WTC11 (cell line): ENCODE data around the gene AHRR. TPM values are rescaled to one million over a fixed set of nuclear protein-coding genes. Genes with fewer than 3 reads are reported as not detected.

Source experiments
- ATAC-seq: fragments of 200-7000 bp; cut with Tn5 transposase; 2 replicates; pipeline ENCODE4 v1.10.0; 2021; ENCODE audit warnings: mild to moderate bottlenecking, moderate library complexity
- CTCF ChIA-PET: fragments of 300-600 bp; sonication (Branson Sonifier 250); formaldehyde crosslinking; loops from one replicate; lab custom pipeline; 2021; ENCODE audit warnings: antibody characterized with exemption; lab: Charles Lee
- POLR2A ChIA-PET: fragments of 350-600 bp; sonication (Branson Sonifier 250); formaldehyde crosslinking; loops from one replicate; lab custom pipeline; 2021; ENCODE audit warnings: antibody characterized with exemption; lab: Charles Lee
- DNase-seq: peaks from one replicate; pipeline ENCODE4 v3.0.0; 2021; ENCODE audit warnings: low spot score
- H3K27ac Mint-ChIP-seq: 2 replicates; pipeline ENCODE4 v1.8.0; 2021; ENCODE audit warnings: mixed read lengths
- H3K27me3 Mint-ChIP-seq: 2 replicates; pipeline ENCODE4 v1.8.0; 2021; ENCODE audit warnings: low read depth, mild to moderate bottlenecking, moderate library complexity, mixed read lengths
- H3K36me3 Mint-ChIP-seq: 2 replicates; pipeline ENCODE4 v1.8.0; 2021; ENCODE audit warnings: mixed read lengths
- H3K4me1 Mint-ChIP-seq: 2 replicates; pipeline ENCODE4 v1.8.0; 2022; ENCODE audit warnings: mixed read lengths
- H3K4me3 Mint-ChIP-seq: 2 replicates; pipeline ENCODE4 v1.8.0; 2021; ENCODE audit warnings: mild to moderate bottlenecking, moderate library complexity, mixed read lengths
- H3K9me3 Mint-ChIP-seq: 2 replicates; pipeline ENCODE4 v1.8.0; 2021; ENCODE audit warnings: mixed read lengths
- ATF1 ChIP-seq: sonication (generic); formaldehyde crosslinking; IDR thresholded peaks from 2 replicates; pipeline ENCODE4 v1.8.1; 2023; ENCODE audit warnings: mild to moderate bottlenecking, moderate library complexity, missing genetic modification reagents
- FOXK1 ChIP-seq: sonication (generic); formaldehyde crosslinking; IDR thresholded peaks from 2 replicates; pipeline ENCODE4 v1.8.0; 2022; ENCODE audit warnings: mild to moderate bottlenecking, moderate library complexity, missing genetic modification reagents
- MXD4 ChIP-seq: fragments of 250-450 bp; sonication (Bioruptor Pico); IDR thresholded peaks from 2 replicates; pipeline ENCODE4 v1.8.0; 2021; ENCODE audit warnings: mild to moderate bottlenecking, moderate library complexity, borderline replicate concordance
- NR3C1 ChIP-seq: sonication (generic); formaldehyde crosslinking; conservative IDR thresholded peaks from 2 replicates; pipeline ENCODE4 v1.8.1; 2023; ENCODE audit warnings: low read depth, mild to moderate bottlenecking, missing genetic modification reagents
- PRDM15 ChIP-seq: sonication (generic); formaldehyde crosslinking; IDR thresholded peaks from 2 replicates; pipeline ENCODE4 v1.8.0; 2022; ENCODE audit warnings: missing genetic modification reagents
- ZNF121 ChIP-seq: sonication (generic); formaldehyde crosslinking; IDR thresholded peaks from 2 replicates; pipeline ENCODE4 v1.8.0; 2023; ENCODE audit warnings: missing genetic modification reagents
- ZNF281 ChIP-seq: sonication (generic); formaldehyde crosslinking; IDR thresholded peaks from 2 replicates; pipeline ENCODE4 v1.8.0; 2023; ENCODE audit warnings: mild to moderate bottlenecking, missing genetic modification reagents
- total RNA-seq: library from RNA; stranded (reverse); gene quantifications from 3 replicates; pipeline ENCODE4 v1.2.3, GENCODE V29; 2021
- TF ChIP-seq, protein P1 (sequence below): sonication (generic); formaldehyde crosslinking; IDR thresholded peaks from 2 replicates; pipeline ENCODE4 v1.8.0; 2022; ENCODE audit warnings: mild to moderate bottlenecking, missing genetic modification reagents
- TF ChIP-seq, protein P2 (sequence below): sonication (generic); formaldehyde crosslinking; IDR thresholded peaks from 2 replicates; pipeline ENCODE4 v1.8.1; 2023; ENCODE audit warnings: mild to moderate bottlenecking, missing genetic modification reagents, borderline replicate concordance
- TF ChIP-seq, protein P3 (sequence below): sonication (generic); formaldehyde crosslinking; IDR thresholded peaks from 2 replicates; pipeline ENCODE4 v1.8.1; 2022; ENCODE audit warnings: mild to moderate bottlenecking, missing genetic modification reagents, moderate library complexity, borderline replicate concordance

The AHRR gene
- total RNA-seq, 1 experiment from 2014 or later: 4.5 TPM

GRCh38 chr5:459562-460272 lies 138.2 kb downstream of the AHRR start:
- ChIA-PET CTCF (interaction anchor here (1.2 kb wide), 1 partner anchor 13 kb away, joined by 3 read pairs; no protein-coding TSS in a partner anchor), POLR2A (no interaction called here)
- H3K27ac Mint-ChIP-seq: peak overlapping the region; percentile 57
- DNase-seq (no peak), ATAC-seq (no peak)
- no peaks in the 10 kb centered on the region for H3K27me3 Mint-ChIP-seq
- TF ChIP-seq, protein P1, sequence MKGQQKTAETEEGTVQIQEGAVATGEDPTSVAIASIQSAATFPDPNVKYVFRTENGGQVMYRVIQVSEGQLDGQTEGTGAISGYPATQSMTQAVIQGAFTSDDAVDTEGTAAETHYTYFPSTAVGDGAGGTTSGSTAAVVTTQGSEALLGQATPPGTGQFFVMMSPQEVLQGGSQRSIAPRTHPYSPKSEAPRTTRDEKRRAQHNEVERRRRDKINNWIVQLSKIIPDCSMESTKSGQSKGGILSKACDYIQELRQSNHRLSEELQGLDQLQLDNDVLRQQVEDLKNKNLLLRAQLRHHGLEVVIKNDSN (CRISPR knock-in tag): no peak
- TF ChIP-seq MXD4 (no peak), ZNF121 (CRISPR knock-in tag) (no peak), PRDM15 (CRISPR knock-in tag) (no peak), NR3C1 (CRISPR knock-in tag) (no peak), ATF1 (CRISPR knock-in tag) (no peak), ZNF281 (CRISPR knock-in tag) (no peak)
- TF ChIP-seq, protein P2, sequence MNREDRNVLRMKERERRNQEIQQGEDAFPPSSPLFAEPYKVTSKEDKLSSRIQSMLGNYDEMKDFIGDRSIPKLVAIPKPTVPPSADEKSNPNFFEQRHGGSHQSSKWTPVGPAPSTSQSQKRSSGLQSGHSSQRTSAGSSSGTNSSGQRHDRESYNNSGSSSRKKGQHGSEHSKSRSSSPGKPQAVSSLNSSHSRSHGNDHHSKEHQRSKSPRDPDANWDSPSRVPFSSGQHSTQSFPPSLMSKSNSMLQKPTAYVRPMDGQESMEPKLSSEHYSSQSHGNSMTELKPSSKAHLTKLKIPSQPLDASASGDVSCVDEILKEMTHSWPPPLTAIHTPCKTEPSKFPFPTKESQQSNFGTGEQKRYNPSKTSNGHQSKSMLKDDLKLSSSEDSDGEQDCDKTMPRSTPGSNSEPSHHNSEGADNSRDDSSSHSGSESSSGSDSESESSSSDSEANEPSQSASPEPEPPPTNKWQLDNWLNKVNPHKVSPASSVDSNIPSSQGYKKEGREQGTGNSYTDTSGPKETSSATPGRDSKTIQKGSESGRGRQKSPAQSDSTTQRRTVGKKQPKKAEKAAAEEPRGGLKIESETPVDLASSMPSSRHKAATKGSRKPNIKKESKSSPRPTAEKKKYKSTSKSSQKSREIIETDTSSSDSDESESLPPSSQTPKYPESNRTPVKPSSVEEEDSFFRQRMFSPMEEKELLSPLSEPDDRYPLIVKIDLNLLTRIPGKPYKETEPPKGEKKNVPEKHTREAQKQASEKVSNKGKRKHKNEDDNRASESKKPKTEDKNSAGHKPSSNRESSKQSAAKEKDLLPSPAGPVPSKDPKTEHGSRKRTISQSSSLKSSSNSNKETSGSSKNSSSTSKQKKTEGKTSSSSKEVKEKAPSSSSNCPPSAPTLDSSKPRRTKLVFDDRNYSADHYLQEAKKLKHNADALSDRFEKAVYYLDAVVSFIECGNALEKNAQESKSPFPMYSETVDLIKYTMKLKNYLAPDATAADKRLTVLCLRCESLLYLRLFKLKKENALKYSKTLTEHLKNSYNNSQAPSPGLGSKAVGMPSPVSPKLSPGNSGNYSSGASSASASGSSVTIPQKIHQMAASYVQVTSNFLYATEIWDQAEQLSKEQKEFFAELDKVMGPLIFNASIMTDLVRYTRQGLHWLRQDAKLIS (CRISPR knock-in tag): no peak
- TF ChIP-seq, protein P3, sequence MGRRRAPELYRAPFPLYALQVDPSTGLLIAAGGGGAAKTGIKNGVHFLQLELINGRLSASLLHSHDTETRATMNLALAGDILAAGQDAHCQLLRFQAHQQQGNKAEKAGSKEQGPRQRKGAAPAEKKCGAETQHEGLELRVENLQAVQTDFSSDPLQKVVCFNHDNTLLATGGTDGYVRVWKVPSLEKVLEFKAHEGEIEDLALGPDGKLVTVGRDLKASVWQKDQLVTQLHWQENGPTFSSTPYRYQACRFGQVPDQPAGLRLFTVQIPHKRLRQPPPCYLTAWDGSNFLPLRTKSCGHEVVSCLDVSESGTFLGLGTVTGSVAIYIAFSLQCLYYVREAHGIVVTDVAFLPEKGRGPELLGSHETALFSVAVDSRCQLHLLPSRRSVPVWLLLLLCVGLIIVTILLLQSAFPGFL (CRISPR knock-in tag): no peak
- H3K4me3 Mint-ChIP-seq: no peak overlapping the region
- peaks cover 63% of the 10 kb centered on the region for H3K36me3 Mint-ChIP-seq
- no peaks in the 10 kb centered on the region for H3K9me3 Mint-ChIP-seq
- peaks cover 7% of the 10 kb centered on the region for H3K4me1 Mint-ChIP-seq

GRCh38 chr5:460273-460625 lies 138.7 kb downstream of the AHRR start:
- peaks cover 2% of the 10 kb centered on the region for H3K4me1 Mint-ChIP-seq
- no peak overlapping the region; the same call in 1 of the 2 replicates for H3K27ac Mint-ChIP-seq
- no peak for ATAC-seq
- TF ChIP-seq FOXK1: no peak
- TF ChIP-seq, all 79 proteins: peak for 0
- H3K9me3 Mint-ChIP-seq: no peaks in the 10 kb centered on the region
- ChIA-PET POLR2A (no interaction called here), CTCF (interaction anchor here (1.2 kb wide), 1 partner anchor 13 kb away, joined by 3 read pairs; no protein-coding TSS in a partner anchor)
- peaks cover 59% of the 10 kb centered on the region for H3K36me3 Mint-ChIP-seq
- DNase-seq: peak; percentile 7
- no peak overlapping the region for H3K4me3 Mint-ChIP-seq
- no peaks in the 10 kb centered on the region for H3K27me3 Mint-ChIP-seq
